Spleen (tissue), 7 donors: ENCODE measurements around the gene BTC.

Source experiments
- POLR2A ChIP-seq, 3 donors: fragments of 450-650 bp; IDR thresholded peaks; one replicate each; pipeline ENCODE4 v1.5.1; 2017; ENCODE audit warnings: antibody characterized with exemption in 3 of 3, mild to moderate bottlenecking in 1 of 3
- POLR2AphosphoS5 ChIP-seq, 3 donors: sonication (generic); formaldehyde crosslinking; IDR thresholded peaks; one replicate each; pipeline ENCODE4 v1.5.1; 2017; ENCODE audit warnings: antibody characterized with exemption in 3 of 3
- TF ChIP-seq, protein P1 (sequence below), 11 experiments: fragments of 200-600 bp in 7 of 11; fragments of 450-650 bp in 4 of 11; sonication (generic) in 4 of 11; IDR thresholded peaks in 8 of 11; conservative IDR thresholded peaks in 3 of 11; 1 replicate in 7 of 11; 2 replicates in 4 of 11; pipeline versions ENCODE4 v1.4.0 to v1.8.0; 2016 to 2021; ENCODE audit warnings: antibody characterized with exemption in 11 of 11, inconsistent platforms in 4 of 11, mild to moderate bottlenecking in 1 of 11
- donor health status: DM: no; HTN: no; CAD: no; lungs with moderate emphysema.
- donor health status: DM: no; HTN: no; CAD: no.
- donor health status: DM: no; HTN: no; CAD: no.

DNA sequence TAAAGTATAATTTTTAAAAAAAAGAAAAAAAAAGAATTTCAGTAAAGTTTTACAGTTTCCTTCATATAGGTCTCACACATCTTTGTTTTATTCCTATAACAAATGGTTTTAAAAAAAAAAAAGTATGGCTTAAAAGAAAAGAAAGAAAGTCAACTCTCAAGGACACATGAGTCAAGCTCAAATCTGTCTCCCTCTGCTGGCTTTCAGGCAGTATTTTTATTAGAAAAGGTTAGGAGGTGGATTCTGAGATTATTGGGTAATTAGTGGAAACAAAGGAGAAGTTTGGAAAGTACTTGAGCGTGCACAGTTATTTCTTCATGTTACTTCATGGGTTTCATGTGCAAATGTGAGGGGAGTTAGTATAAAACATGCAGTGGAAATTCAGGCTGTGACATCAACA lies 36.6 kb upstream of the BTC start:
- TF ChIP-seq, protein P1, sequence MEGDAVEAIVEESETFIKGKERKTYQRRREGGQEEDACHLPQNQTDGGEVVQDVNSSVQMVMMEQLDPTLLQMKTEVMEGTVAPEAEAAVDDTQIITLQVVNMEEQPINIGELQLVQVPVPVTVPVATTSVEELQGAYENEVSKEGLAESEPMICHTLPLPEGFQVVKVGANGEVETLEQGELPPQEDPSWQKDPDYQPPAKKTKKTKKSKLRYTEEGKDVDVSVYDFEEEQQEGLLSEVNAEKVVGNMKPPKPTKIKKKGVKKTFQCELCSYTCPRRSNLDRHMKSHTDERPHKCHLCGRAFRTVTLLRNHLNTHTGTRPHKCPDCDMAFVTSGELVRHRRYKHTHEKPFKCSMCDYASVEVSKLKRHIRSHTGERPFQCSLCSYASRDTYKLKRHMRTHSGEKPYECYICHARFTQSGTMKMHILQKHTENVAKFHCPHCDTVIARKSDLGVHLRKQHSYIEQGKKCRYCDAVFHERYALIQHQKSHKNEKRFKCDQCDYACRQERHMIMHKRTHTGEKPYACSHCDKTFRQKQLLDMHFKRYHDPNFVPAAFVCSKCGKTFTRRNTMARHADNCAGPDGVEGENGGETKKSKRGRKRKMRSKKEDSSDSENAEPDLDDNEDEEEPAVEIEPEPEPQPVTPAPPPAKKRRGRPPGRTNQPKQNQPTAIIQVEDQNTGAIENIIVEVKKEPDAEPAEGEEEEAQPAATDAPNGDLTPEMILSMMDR (IDR thresholded peaks at IDR 0.05 in 8 of 11, conservative IDR thresholded peaks at IDR 0.05 in 3 of 11): no peak
- TF ChIP-seq POLR2AphosphoS5 (IDR thresholded peaks at IDR 0.05) (no peak), POLR2A (IDR thresholded peaks at IDR 0.05) (no peak)
